GM12873 (cell line): ENCODE data around the gene SLC2A6.

Source experiments
- TF ChIP-seq, protein P1 (sequence below): IDR thresholded peaks from 2 replicates; pipeline ENCODE4 v1.5.1; 2012; ENCODE audit warnings: low read depth, mild to moderate bottlenecking, moderate library complexity, low read length, control low read depth; ENCODE audit not compliant: insufficient read depth; ENCODE audit errors: missing control alignments

The SLC2A6 gene

DNA sequence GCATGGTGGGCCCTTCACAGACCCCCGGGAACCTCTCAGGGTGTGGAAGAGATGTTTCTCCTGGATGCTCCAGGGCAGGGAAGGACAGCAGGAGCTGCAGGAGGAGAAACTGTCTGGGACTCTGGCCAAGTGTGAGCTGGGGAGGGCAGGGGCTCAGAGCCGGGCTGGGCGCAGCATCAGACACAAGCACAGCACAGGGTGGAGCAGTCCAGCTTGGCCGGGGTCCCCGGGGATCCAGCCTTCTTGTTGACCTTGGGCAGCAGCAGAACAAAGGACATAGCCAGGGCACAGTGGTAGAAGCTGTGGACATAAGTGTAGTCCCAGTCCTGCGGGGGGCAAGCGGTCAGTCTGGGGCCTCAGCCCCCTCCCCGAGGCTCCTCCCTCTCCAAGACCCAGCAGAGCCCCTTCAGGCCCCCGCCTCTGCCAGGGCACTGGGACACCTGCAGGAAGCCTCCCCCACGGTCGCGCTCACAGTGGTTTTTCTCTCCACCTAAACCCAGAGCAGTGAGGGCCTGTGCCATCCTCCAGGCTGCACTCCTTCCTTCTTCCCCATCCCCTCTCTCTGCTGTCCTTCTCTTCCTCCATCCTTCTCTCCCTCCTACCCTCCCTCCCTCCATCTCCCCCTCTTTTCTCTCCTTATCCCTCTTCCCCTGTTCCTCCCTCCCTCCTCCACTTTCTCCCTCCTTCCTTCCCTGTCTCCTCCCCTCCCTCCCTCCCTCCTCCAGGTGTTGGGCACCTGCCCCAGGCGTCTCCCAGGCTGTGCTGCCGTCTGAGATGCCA, 35.8 kb upstream of the SLC2A6 start:
- TF ChIP-seq, protein P1, sequence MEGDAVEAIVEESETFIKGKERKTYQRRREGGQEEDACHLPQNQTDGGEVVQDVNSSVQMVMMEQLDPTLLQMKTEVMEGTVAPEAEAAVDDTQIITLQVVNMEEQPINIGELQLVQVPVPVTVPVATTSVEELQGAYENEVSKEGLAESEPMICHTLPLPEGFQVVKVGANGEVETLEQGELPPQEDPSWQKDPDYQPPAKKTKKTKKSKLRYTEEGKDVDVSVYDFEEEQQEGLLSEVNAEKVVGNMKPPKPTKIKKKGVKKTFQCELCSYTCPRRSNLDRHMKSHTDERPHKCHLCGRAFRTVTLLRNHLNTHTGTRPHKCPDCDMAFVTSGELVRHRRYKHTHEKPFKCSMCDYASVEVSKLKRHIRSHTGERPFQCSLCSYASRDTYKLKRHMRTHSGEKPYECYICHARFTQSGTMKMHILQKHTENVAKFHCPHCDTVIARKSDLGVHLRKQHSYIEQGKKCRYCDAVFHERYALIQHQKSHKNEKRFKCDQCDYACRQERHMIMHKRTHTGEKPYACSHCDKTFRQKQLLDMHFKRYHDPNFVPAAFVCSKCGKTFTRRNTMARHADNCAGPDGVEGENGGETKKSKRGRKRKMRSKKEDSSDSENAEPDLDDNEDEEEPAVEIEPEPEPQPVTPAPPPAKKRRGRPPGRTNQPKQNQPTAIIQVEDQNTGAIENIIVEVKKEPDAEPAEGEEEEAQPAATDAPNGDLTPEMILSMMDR: no peak

DNA sequence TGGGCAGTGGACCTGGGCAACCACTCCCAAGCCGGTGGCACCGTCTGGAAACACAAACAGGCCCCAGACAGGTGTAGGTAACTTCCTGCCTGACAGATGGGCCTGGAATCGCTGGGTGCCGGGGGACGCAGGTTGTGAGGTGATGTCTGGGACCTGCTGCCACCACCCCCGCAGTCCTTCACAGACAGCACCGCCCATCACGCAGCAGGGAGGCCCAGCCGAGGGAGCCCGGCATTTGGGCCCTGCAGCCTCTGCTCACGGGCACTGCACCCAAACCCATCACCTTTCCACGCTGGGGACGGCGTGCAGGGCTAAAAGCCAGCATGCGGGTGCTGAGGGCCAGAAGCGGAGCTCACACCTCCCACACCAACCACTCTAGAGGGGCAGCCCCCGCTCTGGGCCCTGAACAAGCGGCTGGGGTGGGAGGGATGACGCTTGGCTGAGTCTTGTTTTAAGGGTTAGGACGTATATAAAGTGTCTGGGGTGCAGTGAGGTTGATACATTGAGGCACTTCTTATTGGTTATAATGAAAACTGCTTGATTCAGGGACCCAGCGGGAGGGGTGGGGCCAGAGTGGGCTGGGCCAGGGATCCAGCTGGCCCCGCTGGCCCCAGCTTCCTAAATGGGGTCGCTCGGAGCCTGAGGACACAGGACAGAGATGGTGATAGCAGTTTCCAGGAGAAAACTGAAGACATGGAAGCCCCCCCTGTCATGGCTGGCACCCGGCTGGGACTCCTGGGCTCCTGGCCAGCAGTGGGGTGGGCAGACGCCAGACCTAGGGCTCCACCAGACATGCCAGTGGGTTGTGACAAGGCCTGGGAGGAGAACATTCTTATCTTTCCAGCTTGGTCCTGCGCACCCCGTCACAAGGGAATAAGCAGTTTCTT, 34.6 kb upstream of the SLC2A6 start:
- TF ChIP-seq, protein P1: no peak

DNA sequence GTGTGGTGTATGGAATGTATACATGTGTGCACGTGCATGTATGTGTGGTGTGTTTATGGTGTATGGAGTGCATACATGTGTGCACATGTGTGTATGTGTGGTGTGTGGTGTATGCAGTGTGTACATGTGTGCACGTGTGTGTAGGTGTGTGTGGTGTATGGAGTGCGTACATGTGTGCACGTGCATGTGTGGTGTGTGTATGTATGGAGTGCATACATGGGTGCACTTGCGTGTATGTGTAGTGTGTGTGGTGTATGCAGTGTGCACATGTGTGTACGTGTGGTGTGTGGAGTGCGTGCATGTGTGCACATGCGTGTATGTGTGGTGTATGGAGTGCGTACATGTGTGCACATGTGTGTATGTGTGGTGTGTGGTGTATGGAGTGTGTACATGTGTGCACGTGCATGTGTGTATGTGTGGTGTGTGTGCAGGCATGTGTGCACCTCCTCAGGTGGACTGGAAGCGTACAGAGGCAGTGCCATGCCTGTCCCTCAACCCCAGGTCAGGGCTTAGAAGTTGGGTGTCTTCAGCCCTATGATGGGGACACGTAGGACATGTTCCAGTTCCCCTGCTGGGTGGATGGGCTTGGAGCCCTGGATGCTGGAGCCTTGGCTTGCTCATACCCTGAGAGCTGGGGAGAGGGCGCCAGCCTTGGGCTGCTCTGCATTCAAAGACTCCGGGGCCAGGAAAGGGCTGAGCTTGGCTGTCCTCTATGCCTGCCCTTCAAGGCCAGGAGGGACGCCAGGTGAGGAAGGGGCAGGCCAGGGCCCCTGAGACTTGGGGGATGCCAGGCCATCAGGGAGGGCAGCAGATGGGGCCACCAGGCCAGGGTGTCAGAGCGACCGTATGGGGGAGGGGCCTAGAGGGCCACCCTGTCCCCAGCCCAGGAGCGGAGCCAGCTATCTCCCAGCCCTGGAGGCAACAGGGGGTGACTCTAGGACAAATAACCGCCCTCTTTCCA, 33.6 kb upstream of the SLC2A6 start:
- TF ChIP-seq, protein P1: no peak

DNA sequence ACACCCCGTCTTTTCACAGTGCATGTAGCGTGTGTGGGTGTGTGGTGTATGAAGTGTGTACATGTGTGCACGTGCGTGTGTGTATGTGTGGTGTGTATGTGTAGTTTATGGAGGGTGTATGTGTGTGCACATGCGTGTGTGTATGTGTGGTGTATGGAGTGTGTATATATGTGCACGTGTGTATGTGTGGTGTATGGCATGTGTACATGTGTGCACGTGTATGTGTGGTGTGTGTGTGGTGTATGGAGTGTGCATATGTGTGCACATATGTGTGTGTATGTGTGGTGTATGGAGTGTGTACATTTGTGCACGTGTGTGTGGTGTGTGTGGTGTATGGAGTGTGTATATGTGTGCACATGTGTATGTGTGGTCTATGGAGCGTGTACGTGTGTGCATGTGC, 32.7 kb upstream of the SLC2A6 start:
- TF ChIP-seq, protein P1: no peak

DNA sequence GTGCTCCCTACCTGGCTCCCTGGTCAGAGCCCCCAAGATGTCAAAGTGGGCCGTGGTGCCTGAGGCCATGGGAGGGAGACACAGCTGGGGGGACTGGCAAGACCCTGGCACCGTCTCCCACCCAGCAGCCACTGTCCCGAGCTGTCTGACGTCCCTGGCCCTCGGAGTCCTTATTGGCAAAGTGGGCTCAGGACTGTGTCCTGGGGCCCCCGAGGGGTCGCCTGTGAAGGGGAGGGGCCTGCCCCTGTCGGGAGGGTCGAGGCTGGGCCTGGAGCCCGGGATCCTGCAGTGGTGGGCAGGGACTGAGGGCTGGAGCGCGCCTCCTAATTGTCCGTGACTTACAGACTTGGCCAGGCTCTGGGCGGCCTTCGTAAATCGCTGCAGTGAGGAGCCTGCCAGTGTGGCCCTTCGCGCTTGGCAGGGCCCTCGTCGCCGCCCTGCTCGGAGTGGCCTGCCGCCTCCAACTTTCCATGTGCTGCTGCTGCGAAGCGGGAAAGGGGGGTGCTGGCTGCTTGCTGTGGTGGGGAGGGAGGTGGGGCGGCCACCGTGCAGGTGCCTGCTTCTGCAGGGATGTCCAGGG, 32.1 kb upstream of the SLC2A6 start:
- TF ChIP-seq, protein P1: no peak

DNA sequence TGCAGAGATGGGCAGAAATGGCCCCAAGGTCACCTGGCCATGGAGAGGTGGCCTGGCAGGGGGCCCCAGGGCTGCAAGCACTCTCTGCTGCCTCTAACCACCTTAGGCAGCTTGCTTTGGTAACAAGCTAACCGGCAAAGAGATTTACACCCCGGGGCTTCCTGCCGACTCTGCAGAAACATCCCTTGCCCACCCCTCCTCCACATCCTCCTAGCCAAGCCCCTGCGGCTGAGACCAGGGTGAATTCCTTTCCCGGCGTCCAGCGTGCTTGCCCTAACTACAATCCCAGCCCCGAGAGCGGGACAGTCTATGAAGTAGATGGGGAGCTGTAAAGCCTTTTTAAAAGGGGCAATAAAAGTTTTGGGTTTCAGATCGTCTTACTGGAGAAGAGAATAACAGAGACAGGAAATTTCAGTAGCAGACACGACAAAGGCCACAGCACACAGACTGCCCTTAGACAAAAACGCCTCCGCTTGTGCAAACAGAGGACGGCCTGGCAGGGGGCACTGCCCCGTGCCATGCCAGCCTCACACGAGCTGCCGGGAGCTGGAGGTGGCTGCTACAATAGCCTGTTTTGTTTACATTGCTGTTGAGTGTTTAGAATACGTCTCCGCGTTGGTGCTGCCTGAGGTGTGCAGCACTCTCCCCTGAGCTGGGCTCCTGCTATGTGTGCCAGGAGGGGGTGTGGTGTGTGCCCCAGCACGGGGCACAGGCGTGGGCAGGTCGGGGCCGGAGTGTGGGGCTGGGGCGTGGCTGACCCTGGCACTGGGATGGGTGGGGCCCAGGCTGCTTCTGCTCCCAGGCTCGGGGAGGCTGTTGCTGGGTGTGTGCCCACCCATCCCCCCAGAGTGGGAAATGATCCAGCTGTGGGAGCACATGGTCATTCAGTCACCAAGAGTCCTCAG, 30.5 kb upstream of the SLC2A6 start:
- TF ChIP-seq, protein P1: no peak
